ENCODE results near the gene DDB1. TPM values are rescaled to one million over a fixed set of nuclear protein-coding genes. Genes with fewer than 3 reads are reported as not detected.

Gene DDB1
- total RNA-seq, 1 donor, result 330 TPM

- peaks cover 3% of the 10 kb centered on the region for H4K20me1 ChIP-seq (ENCODE audit: insufficient read depth, low read length)
- peak; percentile 21 for TF ChIP-seq CTCF (IDR thresholded peaks at IDR 0.05; ENCODE audit: extremely low read depth, low read depth, low read length)
- no peaks in the 10 kb centered on the region for H3K27me3 ChIP-seq (ENCODE audit: insufficient read depth, low read length)
- peak overlapping the region; percentile 74 for H3K4me3 ChIP-seq (ENCODE audit: insufficient read depth, low read length)
- H3K79me2 ChIP-seq (ENCODE audit: insufficient read depth, low read length), result no peaks in the 10 kb centered on the region
- DNase-seq (ENCODE audit: insufficient read length, low spot score, missing footprints), result peak; percentile 95
- H3K27ac ChIP-seq (ENCODE audit: low read depth, low read length), result peak overlapping the region; percentile 59
- H3K9me3 ChIP-seq (ENCODE audit: low read depth, low read length), result no peaks in the 10 kb centered on the region
- H2AFZ ChIP-seq (ENCODE audit: low read length), result no peak overlapping the region
- H3K4me2 ChIP-seq (ENCODE audit: insufficient read depth, low read length), result peak overlapping the region; percentile 92
- H3K36me3 ChIP-seq (ENCODE audit: insufficient read depth, low read length), result no peaks in the 10 kb centered on the region
- peaks cover 44% of the 10 kb centered on the region for H3K4me1 ChIP-seq (ENCODE audit: insufficient read depth, low read length)
Measured at GRCh38 chr11:61293867-61294716, 38.8 kb downstream of the DDB1 start.

- H3K9me3 ChIP-seq (ENCODE audit: low read depth, low read length), result no peaks in the 10 kb centered on the region
- no peaks in the 10 kb centered on the region for H4K20me1 ChIP-seq (ENCODE audit: insufficient read depth, low read length)
- H3K4me2 ChIP-seq (ENCODE audit: insufficient read depth, low read length), result no peak overlapping the region
- TF ChIP-seq CTCF (IDR thresholded peaks at IDR 0.05; ENCODE audit: extremely low read depth, low read depth, low read length), result no peak
- no peak overlapping the region for H3K27ac ChIP-seq (ENCODE audit: low read depth, low read length)
- H3K4me3 ChIP-seq (ENCODE audit: insufficient read depth, low read length), result no peak overlapping the region
- DNase-seq (ENCODE audit: insufficient read length, low spot score, missing footprints), result peak; percentile 72
- H3K27me3 ChIP-seq (ENCODE audit: insufficient read depth, low read length), result no peaks in the 10 kb centered on the region
- H3K79me2 ChIP-seq (ENCODE audit: insufficient read depth, low read length), result no peaks in the 10 kb centered on the region
- no peaks in the 10 kb centered on the region for H3K36me3 ChIP-seq (ENCODE audit: insufficient read depth, low read length)
- peaks cover 26% of the 10 kb centered on the region for H3K4me1 ChIP-seq (ENCODE audit: insufficient read depth, low read length)
- no peak overlapping the region for H2AFZ ChIP-seq (ENCODE audit: low read length)
Measured at GRCh38 chr11:61292356-61292755, 40.5 kb downstream of the DDB1 start.

GRCh38 chr11:61290905-61291690, 41.8 kb downstream of the DDB1 start:
- TF ChIP-seq CTCF (IDR thresholded peaks at IDR 0.05; ENCODE audit: extremely low read depth, low read depth, low read length), result no peak
- peak; percentile 77 for DNase-seq (ENCODE audit: insufficient read length, low spot score, missing footprints)

More at GRCh38 chr11:61290905-61291690, 41.8 kb downstream of the DDB1 start:
- Histone ChIP-seq H3K4me2 (ENCODE audit: insufficient read depth, low read length) (no peak overlapping the region), H3K4me3 (ENCODE audit: insufficient read depth, low read length) (no peak overlapping the region), H4K20me1 (ENCODE audit: insufficient read depth, low read length) (no peaks in the 10 kb centered on the region), H3K27ac (ENCODE audit: low read depth, low read length) (no peak overlapping the region), H3K36me3 (ENCODE audit: insufficient read depth, low read length) (peaks cover under 1% of the 10 kb centered on the region), H2AFZ (ENCODE audit: low read length) (no peak overlapping the region), H3K79me2 (ENCODE audit: insufficient read depth, low read length) (no peaks in the 10 kb centered on the region), H3K4me1 (ENCODE audit: insufficient read depth, low read length) (peaks cover 20% of the 10 kb centered on the region), H3K27me3 (ENCODE audit: insufficient read depth, low read length) (no peaks in the 10 kb centered on the region), H3K9me3 (ENCODE audit: low read depth, low read length) (no peaks in the 10 kb centered on the region)

Data from osteoblast (primary cell).